ENCODE measurements around the gene TM4SF18.

TM4SF18 gene

DNA sequence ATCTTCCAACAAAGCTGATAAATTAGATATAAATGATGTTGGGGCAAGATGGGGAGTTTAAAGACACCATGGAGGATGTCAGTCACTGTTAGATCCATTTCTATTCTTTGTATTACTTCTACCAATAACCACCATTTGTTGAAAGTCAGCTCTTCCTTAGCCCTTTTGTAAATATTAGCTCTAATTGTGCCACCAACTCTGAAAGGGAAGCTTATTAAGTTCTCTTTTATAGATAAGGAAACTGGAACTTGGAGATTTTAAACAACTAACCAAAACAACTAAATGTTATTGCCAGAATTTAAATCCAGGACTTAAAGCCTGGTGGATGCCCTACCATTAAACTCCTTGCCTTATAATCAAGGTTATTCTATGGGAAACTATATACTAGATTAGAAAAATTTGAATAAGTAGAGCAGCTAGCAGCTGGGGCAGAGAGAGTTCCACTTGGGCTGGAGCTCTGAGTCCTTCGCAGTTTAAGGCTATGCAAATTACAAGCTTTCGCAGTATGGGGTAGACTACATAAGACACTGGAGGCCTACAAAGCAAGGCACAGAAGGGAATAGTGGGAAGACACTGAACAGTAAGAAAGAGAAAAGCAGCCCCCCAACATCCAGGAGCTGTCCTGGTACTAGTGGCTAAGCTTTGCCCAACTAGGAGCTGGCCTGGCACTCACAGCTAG is 52.6 kb downstream of the TM4SF18 start:
- no peak for DNase-seq

- DNase-seq: no peak
Measured at GRCh38 chr3:149278911-149279310, 54.5 kb downstream of the TM4SF18 start.

- DNase-seq: no peak
Measured at GRCh38 chr3:149277331-149277813, 56.1 kb downstream of the TM4SF18 start.

- no peak for DNase-seq
Measured at GRCh38 chr3:149276619-149277018, 56.8 kb downstream of the TM4SF18 start.

- DNase-seq: no peak
Measured at GRCh38 chr3:149274220-149274619, 59.2 kb downstream of the TM4SF18 start.

- peak; percentile 32 for DNase-seq
Measured at GRCh38 chr3:149273096-149273751, 60.2 kb downstream of the TM4SF18 start.

- DNase-seq: no peak
Measured at GRCh38 chr3:149271669-149272068, 61.8 kb downstream of the TM4SF18 start.

- no peak for DNase-seq
Measured at GRCh38 chr3:149270180-149270579, 63.3 kb downstream of the TM4SF18 start.

- no peak for DNase-seq
Measured at GRCh38 chr3:149269687-149270086, 63.7 kb downstream of the TM4SF18 start.

Data from NCI-H1436 treated with DMSO at 0.1 percent for 48 hours (cell line).